T-helper 2 cell treated with Interferon-gamma antibody and Interleukin-4, amounts not matched to agents 100 ng/mL and 5 ng/mL, for 36 hours (primary cell): ENCODE results near the gene TMEM107. TPM values are rescaled to one million over a fixed set of nuclear protein-coding genes. Genes with fewer than 3 reads are reported as not detected.
"Not testable (repeated sequence)": the region's sequence is repeated elsewhere in the genome, so short reads cannot be mapped to it uniquely, and the experiment has no call there.

ENCODE experiments used
- intact Hi-C: fragments of 100-400 bp; cut with micrococcal nuclease; formaldehyde crosslinking; loops from one replicate; pipeline ENCODE4 v1.15.1; 2023
- total RNA-seq: library from RNA; stranded (reverse); gene quantifications from 2 replicates; pipeline ENCODE4 v1.2.3, GENCODE V29; 2022

Gene TMEM107
- total RNA-seq: 26.1 and 26.4 TPM in 2 replicates

- intact Hi-C loops: loop anchor here (1.0 kb wide), 1 partner anchor 10 kb away; no protein-coding TSS in a partner anchor
Measured at GRCh38 chr17:8176197-8176940, at the start of gene TMEM107. Gene TMEM107, minus strand, starts transcription at chr17:8176380. Its CDS starts 94 bp downstream, at chr17:8176286.

GRCh38 chr17:8224891-8225812 is 49.0 kb upstream of the TMEM107 start:
- intact Hi-C loops: loop anchor here (10.0 kb wide), 1 partner anchor 160 kb away; the partner anchor contains the start of gene RPL26

GRCh38 chr17:8223356-8224126 is 47.4 kb upstream of the TMEM107 start:
- intact Hi-C loops: loop anchor here (1.0 to 10.0 kb wide), 4 partner anchors 67 to 537 kb away; partner anchors contain the start of genes RPL26 and TP53

- intact Hi-C loops: loop anchor here (1.0 to 10.0 kb wide), 11 partner anchors 12 to 536 kb away; partner anchors contain the start of genes AURKB, RPL26, SLC25A35 and TP53
Measured at GRCh38 chr17:8222630-8223355, 46.6 kb upstream of the TMEM107 start.

- intact Hi-C loops: loop anchor here (1.0 to 10.0 kb wide), 10 partner anchors 12 to 536 kb away; partner anchors contain the start of genes AURKB, RPL26, SLC25A35 and TP53
Measured at GRCh38 chr17:8222380-8222629, 46.1 kb upstream of the TMEM107 start.

- intact Hi-C loops: loop anchor here (1.0 to 10.0 kb wide), 10 partner anchors 12 to 535 kb away; partner anchors contain the start of genes AURKB, RPL26, SLC25A35 and TP53
Measured at GRCh38 chr17:8221663-8222379, 45.6 kb upstream of the TMEM107 start.

GRCh38 chr17:8220783-8221662 is 44.8 kb upstream of the TMEM107 start:
- intact Hi-C loops: loop anchor here (10.0 kb wide), 1 partner anchor 164 kb away; the partner anchor contains the start of gene RPL26

- intact Hi-C loops: not testable (repeated sequence)
Measured at GRCh38 chr17:8214000-8214399, 37.8 kb upstream of the TMEM107 start.

- intact Hi-C loops: no loop called here
Measured at GRCh38 chr17:8212312-8213180, 36.4 kb upstream of the TMEM107 start.

GRCh38 chr17:8210761-8211458 is 34.7 kb upstream of the TMEM107 start:
- intact Hi-C loops: loop anchor here (1.0 kb wide), 3 partner anchors 11 to 19 kb away; no protein-coding TSS in a partner anchor

- intact Hi-C loops: loop anchor here (1.0 kb wide), 3 partner anchors 10 to 18 kb away; no protein-coding TSS in a partner anchor
Measured at GRCh38 chr17:8209907-8210760, 34.0 kb upstream of the TMEM107 start, which contains the start of gene AURKB. Gene AURKB, minus strand, starts transcription at chr17:8210575. Its CDS starts 351 bp downstream, at chr17:8210224.

GRCh38 chr17:8206536-8206935 is 30.4 kb upstream of the TMEM107 start:
- intact Hi-C loops: no loop called here

- intact Hi-C loops: no loop called here
Measured at GRCh38 chr17:8204761-8205555, 28.8 kb upstream of the TMEM107 start.

GRCh38 chr17:8192070-8192815 is 16.1 kb upstream of the TMEM107 start:
- intact Hi-C loops: loop anchor here (1.0 kb wide), 2 partner anchors 18 to 36 kb away; partner anchors contain the start of gene AURKB
